Lung (tissue), 12 donors: ENCODE measurements around the gene ZDHHC19. TPM values are rescaled to one million over a fixed set of nuclear protein-coding genes. Genes with fewer than 3 reads are reported as not detected.

Experiments used
- ATAC-seq: fragments of 200-7000 bp; cut with Tn5 transposase; one replicate; pipeline ENCODE4 v1.9.1; 2020; ENCODE audit warnings: moderate number of reproducible peaks; ENCODE audit not compliant: insufficient read depth, low FRiP score
- DNase-seq, 3 donors: peaks; one replicate each; pipeline ENCODE4 v3.0.0-alpha.2; 2013 to 2017
- H3K27ac ChIP-seq, 2 donors: one replicate each; pipeline ENCODE4 v1.5.1; 2013; ENCODE audit warnings: mild to moderate bottlenecking in 2 of 2, moderate library complexity in 2 of 2, control low read depth in 1 of 2, inconsistent platforms in 1 of 2, low read depth in 1 of 2, low read length in 1 of 2
- H3K27me3 ChIP-seq, 3 donors: one replicate each; pipeline ENCODE4 v1.5.1; 2013; ENCODE audit warnings: low read length in 2 of 3; ENCODE audit not compliant: control insufficient read depth in 3 of 3, insufficient read depth in 3 of 3
- H3K36me3 ChIP-seq, 4 donors: one replicate each; pipeline ENCODE4 v1.5.1; 2013; ENCODE audit warnings: low read length in 4 of 4, mild to moderate bottlenecking in 1 of 4, moderate library complexity in 1 of 4; ENCODE audit not compliant: control insufficient read depth in 4 of 4, insufficient read depth in 4 of 4
- H3K4me1 ChIP-seq, 5 donors: one replicate each; pipeline ENCODE4 v1.5.1; 2013; ENCODE audit warnings: low read length in 5 of 5, mild to moderate bottlenecking in 2 of 5, moderate library complexity in 1 of 5; ENCODE audit not compliant: control insufficient read depth in 5 of 5, insufficient read depth in 5 of 5
- H3K4me3 ChIP-seq: one replicate; pipeline ENCODE4 v1.5.1; 2013; ENCODE audit warnings: mild to moderate bottlenecking, control low read depth, moderate library complexity
- H3K9ac ChIP-seq, 2 donors: one replicate each; pipeline ENCODE4 v1.5.1; 2013; ENCODE audit warnings: low read length in 2 of 2, control low read depth in 1 of 2; ENCODE audit not compliant: insufficient read depth in 1 of 2
- H3K9me3 ChIP-seq, 4 donors: one replicate each; pipeline ENCODE4 v1.5.1; 2013; ENCODE audit warnings: low read length in 3 of 4, mild to moderate bottlenecking in 1 of 4, moderate library complexity in 1 of 4; ENCODE audit not compliant: control insufficient read depth in 4 of 4, insufficient read depth in 3 of 4
- WGBS, 2 donors: extraction: QIAGEN DNeasy Blood & Tissue Kit; methylation state at CpG; one replicate each; pipeline ENCODE4 v1.1.7; 2013; 5-methylcytosine and 5-hydroxymethylcytosine counted together
- polyA plus RNA-seq, 2 donors: library from polyadenylated mRNA; stranded (reverse); fragments of 200-250 nt; gene quantifications; one replicate each; pipeline ENCODE4 v1.2.1, GENCODE V29; 2013
- total RNA-seq, 2 donors: library from RNA; depleted of rRNA in 1 of 2; stranded (reverse); fragments of >200 nt in 1 of 2; gene quantifications; one replicate each; pipeline ENCODE4 v1.2.1, GENCODE V29; 2014 to 2021
- TF ChIP-seq, protein P1 (sequence below): IDR thresholded peaks from 2 replicates; pipeline ENCODE4 v1.5.1; 2012; ENCODE audit warnings: mild to moderate bottlenecking; ENCODE audit errors: control extremely low read depth, extremely low read depth
- donor health status: control.
- donor health status: control.
- donor health status: Bipolar disorder and iron deficiency.
- donor health status: healthy.
- donor health status: DM: yes; HTN: yes; CAD: no.

The ZDHHC19 gene
- total and polyA plus RNA-seq, 4 donors, result 1.1 to 18.9 (median 4.0) TPM

DNA sequence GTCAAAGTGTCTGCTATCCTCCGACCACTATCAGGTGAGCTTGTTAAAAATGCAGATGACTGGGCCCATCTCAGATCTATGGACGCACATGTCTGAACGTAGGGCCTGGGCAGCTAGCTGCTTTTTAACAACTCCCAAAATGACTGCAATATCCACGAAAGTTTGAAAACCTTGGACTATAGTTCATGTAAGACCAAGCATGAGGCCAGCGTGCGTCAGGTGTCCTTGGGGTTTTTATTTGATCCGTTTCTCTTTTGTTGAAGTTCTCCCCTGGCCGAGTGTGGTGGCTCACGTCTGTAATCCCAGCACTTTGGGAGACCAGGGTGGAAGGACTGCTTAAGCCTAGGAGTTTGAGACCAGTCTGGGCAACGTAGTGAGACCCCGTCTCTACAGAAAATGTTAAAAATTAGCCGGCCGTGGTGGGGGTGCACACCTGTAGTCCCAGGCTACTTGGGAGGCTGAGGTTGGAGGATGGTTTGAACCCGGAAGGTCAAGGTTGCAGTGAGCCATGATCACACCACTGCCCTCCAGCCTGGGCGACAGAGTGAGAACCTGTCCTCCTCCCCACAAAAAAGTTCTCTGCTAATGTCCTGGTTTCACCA lies 14.7 kb upstream of the ZDHHC19 start:
- Histone ChIP-seq H3K4me3 (no peak overlapping the region), H3K27me3 (no peaks in the 10 kb centered on the region), H3K9ac (no peak overlapping the region), H3K4me1 (no peaks in the 10 kb centered on the region), H3K9me3 (no peaks in the 10 kb centered on the region), H3K27ac (no peak overlapping the region), H3K36me3 (no peaks in the 10 kb centered on the region)
- TF ChIP-seq, protein P1, sequence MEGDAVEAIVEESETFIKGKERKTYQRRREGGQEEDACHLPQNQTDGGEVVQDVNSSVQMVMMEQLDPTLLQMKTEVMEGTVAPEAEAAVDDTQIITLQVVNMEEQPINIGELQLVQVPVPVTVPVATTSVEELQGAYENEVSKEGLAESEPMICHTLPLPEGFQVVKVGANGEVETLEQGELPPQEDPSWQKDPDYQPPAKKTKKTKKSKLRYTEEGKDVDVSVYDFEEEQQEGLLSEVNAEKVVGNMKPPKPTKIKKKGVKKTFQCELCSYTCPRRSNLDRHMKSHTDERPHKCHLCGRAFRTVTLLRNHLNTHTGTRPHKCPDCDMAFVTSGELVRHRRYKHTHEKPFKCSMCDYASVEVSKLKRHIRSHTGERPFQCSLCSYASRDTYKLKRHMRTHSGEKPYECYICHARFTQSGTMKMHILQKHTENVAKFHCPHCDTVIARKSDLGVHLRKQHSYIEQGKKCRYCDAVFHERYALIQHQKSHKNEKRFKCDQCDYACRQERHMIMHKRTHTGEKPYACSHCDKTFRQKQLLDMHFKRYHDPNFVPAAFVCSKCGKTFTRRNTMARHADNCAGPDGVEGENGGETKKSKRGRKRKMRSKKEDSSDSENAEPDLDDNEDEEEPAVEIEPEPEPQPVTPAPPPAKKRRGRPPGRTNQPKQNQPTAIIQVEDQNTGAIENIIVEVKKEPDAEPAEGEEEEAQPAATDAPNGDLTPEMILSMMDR, result no peak
- DNase-seq (no peak), ATAC-seq (no peak)
- 91 to 92% methylated on average over 15 of the region's 15 CpGs for WGBS, 2 donors

DNA sequence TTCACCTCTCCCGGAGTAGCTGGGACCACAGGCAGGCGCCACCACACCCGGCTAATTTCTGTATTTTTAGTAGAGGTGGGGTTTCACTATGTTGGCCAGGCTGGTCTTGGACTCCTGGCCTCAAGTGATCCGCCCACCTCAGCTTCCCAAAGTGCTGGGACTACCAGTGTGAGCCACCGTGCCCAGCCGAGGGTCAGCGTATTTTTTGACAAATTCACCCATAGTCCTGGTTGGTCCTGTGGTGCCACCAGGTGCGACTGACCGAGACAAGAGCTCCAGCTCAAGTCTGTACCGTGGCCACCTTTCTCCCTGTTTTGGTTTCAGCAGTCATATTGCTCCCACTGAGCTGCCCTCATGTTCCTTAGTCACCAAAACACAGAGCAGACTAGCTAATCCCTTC lies 13.9 kb upstream of the ZDHHC19 start:
- Histone ChIP-seq H3K9ac (no peak overlapping the region), H3K27me3 (no peaks in the 10 kb centered on the region), H3K4me1 (no peaks in the 10 kb centered on the region), H3K36me3 (no peaks in the 10 kb centered on the region), H3K9me3 (no peaks in the 10 kb centered on the region), H3K4me3 (no peak overlapping the region), H3K27ac (no peak overlapping the region)
- WGBS, 2 donors, result 93 to 95% methylated on average over 10 of the region's 10 CpGs
- no peak for DNase-seq
- no peak for ATAC-seq
- TF ChIP-seq, protein P1, result no peak

DNA sequence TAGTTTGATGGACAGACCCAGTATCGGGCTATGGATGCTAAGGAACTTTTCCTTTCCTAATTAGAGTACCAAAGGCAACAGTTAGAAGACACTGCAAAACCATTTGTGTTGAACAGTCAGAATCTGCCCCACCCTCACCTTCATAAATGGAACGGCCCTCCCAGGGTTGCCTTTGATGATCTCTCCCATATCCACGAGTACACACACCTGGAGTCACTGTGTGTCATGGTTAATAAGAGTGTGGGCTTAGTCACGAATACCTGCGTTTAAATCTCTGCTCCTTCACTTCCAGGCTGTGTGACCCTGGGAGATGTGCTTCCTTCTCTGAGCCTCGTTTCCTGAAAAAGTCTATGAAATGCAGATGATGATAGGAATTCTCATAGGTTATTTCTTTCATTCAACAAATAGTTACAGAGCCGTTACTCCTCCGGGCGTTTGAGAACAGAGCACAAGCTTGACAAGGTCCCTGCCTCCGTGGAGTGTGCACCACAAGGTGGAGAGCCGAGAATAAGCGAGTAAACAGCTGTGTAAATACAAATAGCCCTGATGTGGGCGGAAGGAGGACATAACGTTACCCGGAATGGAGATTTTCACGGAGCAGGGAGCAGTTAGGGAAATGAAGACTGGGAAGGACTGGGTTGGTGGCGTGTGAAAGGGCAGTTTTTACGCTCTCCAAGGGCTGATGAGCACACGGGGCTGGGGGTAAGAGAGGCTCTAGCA lies 11.8 kb upstream of the ZDHHC19 start:
- no peak overlapping the region for H3K9ac ChIP-seq
- no peaks in the 10 kb centered on the region for H3K36me3 ChIP-seq
- ATAC-seq (no peak), DNase-seq (no peak)
- TF ChIP-seq, protein P1, result no peak
- peaks cover 0 to 4% (median 0%) of the 10 kb centered on the region in 5 donors for H3K4me1 ChIP-seq
- H3K9me3 ChIP-seq, result no peaks in the 10 kb centered on the region
- H3K4me3 ChIP-seq, result no peak overlapping the region
- H3K27me3 ChIP-seq, result peaks cover 0 to 3% (median 0%) of the 10 kb centered on the region in 3 donors
- WGBS, 2 donors, result 64 to 79% methylated on average over 19 of the region's 19 CpGs
- no peak overlapping the region for H3K27ac ChIP-seq
